ENCODE results near the gene YWHAQ.
"Not testable (repeated sequence)": the region's sequence is repeated elsewhere in the genome, so short reads cannot be mapped to it uniquely, and the experiment has no call there.

The YWHAQ gene

DNA sequence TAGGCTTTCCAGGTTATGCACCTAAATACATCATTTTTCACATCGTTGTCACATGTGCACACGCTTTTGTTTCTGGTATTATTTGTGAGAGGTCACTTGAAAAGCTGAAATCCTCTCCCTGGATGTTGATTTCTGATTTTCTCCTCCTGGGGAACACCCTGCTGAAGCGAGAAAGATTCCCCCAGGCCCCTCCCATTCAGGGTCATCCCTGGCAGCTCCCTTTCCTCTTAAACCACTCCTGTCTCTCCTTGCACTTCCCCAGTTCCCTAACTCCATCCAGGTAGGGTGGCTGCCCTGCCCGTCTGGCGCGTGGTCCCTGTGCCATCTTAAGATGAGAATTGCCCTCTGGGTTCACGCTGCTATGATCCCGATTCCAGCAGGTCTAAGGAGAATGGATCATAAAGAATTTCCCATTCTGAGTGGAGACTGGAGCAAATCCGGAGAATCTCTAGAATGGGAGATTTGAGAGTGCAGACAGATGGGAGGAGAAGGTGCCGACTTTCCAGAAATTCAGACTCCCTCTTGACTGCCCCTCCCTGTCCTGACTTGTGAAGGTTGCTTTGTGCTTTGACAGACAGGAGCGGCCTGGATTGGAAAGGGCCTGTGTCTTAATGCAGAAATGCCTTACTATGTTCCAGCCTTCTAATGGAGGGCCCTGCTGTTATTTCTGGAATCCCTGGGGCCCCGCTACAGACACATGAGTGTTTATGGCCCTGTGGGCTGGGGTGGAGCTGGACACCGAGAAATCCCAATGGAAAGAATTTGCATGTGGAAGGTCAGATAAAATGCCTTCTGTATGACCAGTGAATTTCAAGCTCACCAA, 1.3 kb upstream of the YWHAQ start:
- DNase-seq (ENCODE audit: low read depth), result no peak

DNA sequence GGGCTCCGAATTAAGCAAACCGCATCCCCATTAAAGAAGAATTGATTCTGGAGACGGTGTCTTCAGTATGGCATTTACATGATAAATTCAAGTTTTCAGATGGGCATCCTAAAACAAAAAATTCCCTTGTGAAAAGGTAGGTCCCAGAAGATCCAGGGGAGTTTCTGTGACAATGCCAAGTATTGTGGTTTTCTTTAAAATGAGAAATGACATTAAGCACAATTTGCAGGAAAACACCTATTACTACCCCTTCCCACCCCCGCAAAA, 689 bp upstream of the YWHAQ start:
- no peak for DNase-seq (ENCODE audit: low read depth)

DNA sequence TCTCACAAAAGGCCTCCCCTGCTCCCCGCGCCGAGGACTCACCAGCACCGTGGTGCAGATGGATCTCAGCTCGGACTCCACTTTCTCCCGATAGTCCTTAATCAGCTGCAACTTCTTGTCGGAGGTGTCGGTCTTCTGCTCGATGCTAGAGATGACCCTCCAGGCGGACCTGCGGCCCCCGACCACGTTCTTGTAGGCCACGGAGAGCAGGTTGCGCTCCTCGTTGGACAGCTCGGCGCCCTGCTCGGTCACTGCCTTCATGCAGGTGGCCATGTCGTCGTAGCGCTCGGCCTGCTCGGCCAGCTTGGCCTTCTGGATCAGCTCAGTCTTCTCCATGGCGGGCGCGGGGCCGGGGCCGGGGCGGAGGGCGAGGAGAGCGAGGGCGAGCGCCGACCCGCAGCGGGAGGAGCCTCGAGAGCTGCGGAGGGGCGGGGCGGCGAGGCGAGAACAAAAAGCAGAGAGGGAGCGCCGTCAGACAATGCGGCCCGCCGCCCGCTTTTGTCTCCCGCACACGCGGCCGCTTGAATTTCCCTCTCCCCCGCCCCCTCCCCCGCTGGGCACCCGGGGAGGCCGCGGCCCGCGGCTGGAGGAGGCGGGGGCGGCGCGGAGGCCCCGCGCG, 571 bp downstream of the YWHAQ start:
- peak; percentile 57 for DNase-seq (ENCODE audit: low read depth)

DNA sequence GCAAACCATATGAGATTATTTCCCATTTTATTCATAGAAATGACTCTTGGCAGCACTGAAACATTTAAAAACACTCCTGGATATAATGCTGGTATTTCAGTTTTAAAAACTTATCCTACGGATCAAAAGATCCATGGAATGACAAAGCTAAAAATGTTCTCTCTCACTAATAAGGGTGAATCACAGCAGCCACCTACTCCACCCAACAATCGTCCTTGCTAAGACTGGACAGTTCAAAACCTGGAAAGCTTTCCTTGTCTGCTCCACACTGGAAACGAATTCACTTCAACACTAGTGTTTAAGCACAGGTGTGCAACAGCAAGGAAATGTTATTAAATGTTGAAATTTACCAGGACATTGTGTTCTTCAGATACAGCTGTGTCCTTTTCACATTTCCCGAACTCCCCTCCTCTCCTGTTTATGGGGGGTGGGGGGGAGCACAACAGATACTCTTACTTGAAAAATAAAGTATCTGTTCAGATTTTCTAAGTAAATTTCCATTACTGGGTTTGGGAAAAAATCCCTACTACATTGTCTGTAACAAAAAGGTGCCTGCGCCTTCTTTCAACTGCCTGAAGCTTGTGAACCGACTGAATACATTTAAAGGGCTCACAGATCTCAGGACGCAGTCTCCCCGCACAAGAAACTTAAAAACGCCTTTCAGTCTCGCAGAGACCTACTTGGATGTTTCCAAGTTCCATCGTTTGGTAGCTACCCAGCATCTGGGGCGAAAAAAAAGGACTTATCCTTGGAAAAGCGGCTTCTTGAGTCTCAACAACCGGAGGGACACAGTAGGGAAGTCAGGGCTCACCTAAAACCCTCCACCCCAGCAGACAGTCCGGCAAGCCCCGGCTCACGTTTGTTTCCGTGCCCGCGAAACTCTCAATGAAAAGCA, 1.3 kb downstream of the YWHAQ start:
- no peak for DNase-seq (ENCODE audit: low read depth)

DNA sequence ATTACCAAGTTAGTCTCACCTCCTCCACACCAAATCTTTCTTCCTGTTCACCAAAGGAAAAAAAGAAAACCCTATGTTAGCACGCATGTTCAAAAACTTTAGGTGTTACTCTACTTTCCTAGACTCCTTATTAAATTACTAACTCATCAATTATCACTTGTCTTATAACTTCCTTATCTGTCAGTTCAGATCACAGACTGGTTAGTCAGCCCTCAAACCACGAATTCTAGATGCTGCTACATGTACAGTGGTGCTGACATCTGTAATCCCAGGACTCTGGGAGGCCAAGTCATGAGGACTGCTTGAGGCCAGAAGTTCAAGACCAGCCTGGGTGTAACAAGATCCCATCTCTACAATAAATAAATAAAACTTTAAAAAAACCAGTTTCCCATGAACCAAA, 3.5 kb downstream of the YWHAQ start:
- no peak for DNase-seq (ENCODE audit: low read depth)

DNA sequence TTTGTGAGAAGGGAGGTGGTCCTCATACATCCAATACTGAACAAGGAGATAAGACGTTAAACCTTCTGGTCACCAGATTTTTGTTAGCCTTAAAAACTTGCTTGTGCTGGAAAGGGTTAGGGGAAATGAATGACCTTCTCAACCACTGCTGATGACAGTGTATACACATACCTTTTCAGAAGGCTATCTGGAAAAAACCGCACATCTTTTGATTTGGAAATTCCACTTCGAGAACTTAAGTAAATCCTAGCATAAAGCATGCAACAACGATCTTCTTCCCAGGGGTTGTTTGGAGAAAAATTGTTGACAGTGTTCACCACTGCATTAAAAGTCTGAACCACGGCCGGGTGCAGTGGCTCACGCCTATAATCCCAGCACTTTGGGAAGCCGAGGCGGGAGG, 7.6 kb downstream of the YWHAQ start:
- no peak for DNase-seq (ENCODE audit: low read depth)

DNA sequence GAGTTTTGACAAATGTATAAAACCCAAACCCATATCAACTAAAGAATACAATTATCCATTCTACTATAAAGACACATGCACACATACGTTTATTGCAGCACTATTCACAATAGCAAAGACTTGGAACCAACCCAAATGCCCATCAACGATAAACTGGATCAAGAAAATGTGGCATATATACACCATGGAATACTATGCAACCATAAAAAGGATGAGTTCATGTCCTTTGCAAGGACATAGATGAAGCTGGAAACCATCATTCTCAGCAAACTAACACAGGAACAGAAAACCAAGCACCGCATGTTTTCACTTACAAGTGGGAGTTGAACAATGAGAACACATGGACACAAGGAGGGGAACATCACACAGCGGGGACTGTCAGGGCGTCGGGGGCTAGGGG, 9.1 kb downstream of the YWHAQ start:
- DNase-seq (ENCODE audit: low read depth), result not testable (repeated sequence)

DNA sequence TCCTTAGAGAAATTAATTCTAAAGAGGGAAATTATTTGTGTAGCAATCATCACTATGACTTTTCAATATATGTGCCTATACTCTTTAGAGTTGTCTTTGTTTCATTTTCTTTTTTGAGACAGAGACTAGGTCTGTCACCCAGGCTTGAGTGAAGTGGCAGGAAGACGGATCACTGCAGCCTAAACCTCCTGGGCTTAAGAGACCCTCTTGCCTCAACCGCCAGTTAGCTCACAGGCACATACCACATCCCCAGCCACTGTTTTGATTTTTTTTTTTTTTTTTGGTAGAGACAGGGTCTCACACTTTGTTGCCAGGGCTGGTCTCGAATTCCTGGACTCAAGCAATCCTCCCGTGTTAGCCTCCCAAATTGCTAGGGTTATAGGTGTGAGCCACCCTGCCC, 12.4 kb downstream of the YWHAQ start:
- DNase-seq (ENCODE audit: low read depth), result peak; percentile 25

DNA sequence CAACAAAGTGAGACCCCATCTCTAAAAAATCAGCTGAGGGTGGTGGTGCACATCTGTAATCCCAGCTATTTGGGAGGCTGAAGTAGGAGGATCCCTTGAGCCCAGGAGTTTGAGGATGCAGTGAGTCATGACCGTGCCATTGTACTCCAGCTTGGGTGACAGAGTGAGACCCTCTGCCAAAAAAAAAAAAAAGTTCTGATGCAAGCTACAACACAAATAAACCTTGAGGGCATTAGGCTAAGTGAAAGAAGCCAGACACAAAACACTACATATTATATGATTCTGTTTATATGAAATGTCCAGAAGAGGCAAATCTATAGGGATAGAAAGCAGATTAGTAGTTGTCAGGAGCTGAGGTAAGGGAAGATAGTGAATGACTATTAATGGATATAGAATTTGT, 13.0 kb downstream of the YWHAQ start:
- DNase-seq (ENCODE audit: low read depth), result no peak

DNA sequence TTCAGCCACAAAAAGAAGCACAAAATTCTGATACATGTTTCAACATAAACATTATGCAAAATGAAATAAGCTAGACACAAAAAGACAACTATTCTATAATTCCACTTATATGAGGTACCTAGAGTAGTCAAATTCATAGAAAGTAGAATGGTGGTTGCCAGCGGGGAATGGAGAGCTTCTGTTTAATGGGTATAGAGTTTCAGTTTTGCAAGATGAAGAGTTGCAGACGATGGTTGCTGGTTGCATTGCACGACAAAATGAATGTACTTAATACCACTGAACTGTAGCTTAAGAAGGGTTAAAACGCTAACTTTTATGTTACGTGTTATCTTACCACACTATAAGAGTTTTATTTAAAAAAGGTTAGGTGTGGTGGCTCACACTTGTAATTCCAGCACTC, 13.5 kb downstream of the YWHAQ start:
- no peak for DNase-seq (ENCODE audit: low read depth)

DNA sequence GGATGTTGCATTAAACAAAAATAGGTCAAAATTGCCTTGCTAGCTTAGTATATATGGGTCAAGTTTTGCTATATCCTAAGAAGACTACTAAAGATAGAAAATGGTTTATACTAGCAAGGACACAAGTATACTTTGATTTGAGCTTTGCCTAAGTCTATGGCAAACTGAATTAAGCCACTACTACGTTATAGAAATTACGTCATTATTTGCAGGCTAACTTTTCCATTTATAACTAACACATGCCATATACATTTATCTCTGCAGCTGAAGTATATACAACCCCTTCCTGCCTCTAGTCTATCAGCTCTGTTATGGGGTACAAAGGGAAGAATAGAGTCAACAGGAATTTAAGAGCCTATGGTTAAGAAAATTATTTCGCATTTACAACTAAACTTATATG, 16.2 kb downstream of the YWHAQ start:
- no peak for DNase-seq (ENCODE audit: low read depth)

DNA sequence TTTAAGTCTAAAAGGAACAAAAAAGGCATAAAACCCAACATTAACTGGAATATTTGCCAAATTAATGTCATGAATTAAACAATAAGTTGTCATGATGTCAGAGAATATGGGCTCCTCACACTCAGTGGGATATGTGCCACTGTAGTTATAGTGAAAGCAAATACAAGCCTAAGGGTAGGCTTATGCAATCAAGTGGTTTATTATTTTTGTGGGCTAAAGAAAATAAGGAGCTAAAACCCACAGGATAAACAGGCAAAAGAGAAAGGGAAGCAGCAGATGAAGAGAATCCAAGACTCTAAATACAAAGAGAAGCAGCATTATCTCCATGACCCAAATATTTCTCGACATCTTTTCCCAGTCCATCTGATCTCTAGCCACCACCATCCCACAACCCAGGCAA, 17.5 kb downstream of the YWHAQ start:
- no peak for DNase-seq (ENCODE audit: low read depth)

DNA sequence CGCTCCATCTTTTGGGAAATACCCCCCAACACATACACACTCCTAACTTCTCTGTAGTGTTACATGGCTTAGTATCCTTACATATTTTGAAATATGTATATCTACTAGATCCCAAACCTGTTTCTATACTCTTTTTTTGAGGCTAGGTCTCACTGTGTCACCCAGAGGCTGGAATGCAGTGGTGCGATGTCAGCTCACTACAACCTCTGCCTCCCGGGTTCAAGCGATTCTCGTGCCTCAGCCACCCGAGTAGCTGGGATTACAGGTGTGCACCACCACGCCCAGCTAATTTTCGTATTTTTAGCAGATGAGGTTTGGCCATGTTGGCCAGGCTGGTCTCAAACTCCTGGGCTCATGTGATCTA, 19.3 kb downstream of the YWHAQ start:
- not testable (repeated sequence) for DNase-seq (ENCODE audit: low read depth)

DNA sequence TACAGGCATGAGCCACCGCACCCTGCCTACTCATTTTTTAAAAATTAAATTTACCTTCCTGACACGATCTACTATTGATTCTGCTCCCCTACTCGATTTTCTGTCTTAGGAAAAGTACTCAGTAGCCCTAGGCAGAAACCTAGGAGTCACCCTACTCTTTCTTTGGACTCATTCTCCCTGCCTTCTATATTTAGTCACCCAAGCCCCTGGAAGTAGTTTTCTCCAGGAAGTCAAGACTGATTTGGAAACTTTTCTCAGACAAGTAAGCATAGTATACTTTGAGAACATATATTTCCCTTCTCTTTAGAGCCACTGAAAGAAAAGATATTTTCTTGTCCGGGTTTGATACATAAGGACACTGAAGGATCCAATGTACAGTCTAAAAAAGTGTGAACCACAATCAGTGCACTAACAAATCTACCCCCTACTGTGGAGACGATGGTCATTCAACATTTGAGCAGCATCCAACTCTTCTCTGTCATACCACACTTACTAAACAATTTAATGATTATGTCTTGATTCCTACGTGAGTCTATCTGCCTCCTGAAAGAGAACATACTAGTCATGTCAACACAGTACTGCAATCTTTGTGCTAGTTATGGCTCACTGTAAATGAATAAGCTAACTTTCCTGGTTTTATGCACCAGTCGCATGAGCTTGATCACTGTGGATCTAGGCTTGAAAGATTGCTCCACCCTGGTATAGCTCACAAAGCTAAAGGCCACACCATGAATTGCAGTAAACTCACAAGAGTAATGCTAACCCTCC, 19.8 kb downstream of the YWHAQ start:
- no peak for DNase-seq (ENCODE audit: low read depth)

DNA sequence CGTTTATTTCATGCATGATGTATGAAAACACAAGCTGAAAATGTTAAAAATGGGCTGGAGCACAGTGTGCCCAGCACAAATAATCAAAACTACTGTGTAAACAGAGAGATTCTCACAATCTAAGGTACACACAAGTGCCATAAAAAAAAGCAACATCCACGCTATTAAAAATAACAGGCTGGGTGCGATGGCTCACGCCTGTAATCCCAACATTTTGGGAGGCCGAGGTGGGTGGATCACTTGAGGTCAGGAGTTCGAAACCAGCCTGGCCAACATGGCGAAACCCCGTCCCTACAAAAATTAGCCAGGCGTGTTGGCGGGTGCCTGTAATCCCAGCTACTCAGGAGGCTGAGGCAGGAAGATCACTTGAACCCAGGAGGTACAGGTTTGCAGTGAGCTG, 22.3 kb downstream of the YWHAQ start:
- DNase-seq (ENCODE audit: low read depth), result not testable (repeated sequence)

DNA sequence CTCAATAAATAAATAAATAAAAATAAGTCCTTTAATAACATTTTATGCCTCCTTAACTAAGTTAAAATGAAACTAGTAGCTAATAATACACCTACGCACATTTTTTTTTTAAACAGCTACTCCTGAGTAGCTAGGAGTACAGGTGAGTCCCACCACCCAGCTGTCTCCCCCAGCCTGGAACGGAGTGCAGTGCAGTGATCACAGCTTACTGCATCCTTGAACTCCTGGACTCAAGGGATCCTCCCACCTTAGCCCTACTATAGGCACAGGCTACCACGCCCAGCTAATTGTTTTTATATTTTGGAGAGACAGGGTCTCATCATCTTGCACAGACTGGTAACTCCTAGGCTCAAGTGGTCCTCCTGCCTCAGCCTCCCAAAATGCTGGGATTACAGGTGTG, 28.4 kb downstream of the YWHAQ start:
- no peak for DNase-seq (ENCODE audit: low read depth)

DNA sequence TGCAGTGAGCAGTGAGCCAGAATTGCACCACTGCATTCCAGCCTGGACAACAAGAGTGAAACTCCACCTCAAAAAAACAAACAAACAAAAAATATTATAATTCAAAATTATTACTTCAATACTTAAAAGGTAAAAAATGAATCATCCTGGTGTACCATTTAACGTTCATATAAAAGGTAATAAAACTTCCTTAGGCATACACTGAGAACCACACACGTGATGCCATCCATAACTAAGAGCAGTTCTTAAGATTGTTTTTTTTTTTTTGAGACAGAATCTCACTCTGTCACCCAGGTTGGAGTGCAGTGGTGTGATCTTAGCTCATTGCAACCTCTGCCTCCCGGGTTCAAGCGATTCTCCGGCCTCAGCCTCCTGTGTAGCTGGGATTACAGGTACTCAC, 29.4 kb downstream of the YWHAQ start:
- DNase-seq (ENCODE audit: low read depth), result no peak

DNA sequence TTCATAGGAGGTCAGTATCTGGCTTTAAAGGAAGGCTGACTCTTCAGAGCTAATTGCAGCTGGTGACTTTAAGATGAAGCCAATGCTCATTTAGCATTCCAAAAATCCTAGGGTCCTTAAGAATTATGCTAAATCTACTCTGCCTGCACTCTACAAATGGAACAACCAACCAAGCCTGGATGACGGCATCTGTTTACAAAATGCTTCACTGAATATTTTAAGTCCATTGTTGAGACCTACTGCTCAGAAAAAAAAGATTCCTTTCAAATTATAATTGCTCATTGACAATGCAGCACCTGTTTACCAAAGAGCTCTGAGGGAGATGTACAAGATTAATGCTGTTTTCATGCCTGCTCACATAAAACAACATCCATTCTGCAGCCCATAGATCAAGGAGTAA, 31.4 kb downstream of the YWHAQ start:
- DNase-seq (ENCODE audit: low read depth), result no peak

DNA sequence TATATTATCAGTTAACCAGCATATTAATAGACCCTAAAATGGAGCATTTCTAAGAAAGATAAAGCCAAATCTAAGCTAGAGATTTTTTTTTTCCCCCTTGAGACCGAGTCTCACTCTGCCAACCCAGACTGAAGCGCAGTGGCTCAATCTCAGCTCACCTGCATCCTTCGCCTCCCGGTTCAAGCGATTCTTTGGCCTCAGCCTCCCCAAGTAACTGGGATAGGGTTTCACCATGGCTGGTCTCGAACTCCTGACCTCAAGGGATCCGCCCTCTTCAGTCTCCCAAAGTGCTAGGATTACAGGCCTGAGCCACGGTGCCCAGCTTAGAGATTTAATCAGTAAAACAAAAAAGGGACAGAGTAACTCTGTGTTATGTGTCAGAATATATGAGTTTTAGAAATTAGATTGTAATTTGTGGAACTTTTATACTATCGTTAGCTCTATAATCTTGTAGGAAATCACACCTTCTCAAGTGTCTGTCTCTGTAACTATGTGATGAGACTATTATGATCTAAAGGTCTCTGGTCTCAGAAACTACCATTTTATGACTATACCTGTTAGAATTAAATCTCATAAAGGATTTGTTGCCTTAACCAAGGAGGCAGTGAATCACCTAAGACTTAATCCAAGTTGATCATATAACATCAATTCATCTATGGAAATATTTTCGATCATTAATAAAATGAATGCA, 34.0 kb downstream of the YWHAQ start:
- DNase-seq (ENCODE audit: low read depth), result no peak

DNA sequence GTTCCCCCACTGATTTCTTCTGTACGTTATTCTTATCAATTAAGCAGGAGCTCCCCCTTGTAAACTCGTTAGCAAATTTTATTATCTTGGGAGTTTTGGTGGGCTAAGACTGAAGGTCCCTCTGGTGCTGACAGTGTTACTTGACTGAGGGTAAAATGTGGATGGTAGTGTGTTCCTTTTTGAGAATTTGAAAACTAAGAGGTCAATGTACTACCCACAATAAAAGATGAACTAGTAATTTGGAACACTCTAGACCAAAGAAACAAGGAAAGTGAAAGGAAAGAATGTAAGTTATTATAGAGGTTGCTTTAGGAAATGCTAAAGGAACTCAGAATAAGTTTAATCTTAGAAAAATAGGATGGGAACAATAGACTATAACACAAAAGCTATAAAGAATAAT, 35.1 kb downstream of the YWHAQ start:
- no peak for DNase-seq (ENCODE audit: low read depth)

DNA sequence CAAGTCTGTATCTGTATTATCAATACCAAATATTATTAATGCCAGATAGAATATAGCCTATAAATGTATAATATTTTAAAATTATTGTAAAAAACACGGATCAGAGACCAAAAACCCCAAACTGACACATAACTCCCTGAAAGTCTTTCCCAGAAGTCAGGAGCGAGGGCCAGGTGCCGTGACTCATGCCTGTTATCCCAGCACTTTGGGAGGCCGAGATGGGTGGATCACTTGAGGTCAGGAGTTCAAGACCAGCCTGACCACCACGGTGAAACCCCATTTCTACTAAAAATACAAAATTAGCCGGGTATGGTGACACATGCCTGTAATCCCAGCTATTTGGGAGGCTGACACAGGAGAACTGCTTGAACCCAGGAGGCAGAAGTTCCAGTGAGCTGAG, 35.5 kb downstream of the YWHAQ start:
- DNase-seq (ENCODE audit: low read depth), result not testable (repeated sequence)
